ENCODE data around the gene PIEZO2. TPM values are rescaled to one million over a fixed set of nuclear protein-coding genes. Genes with fewer than 3 reads are reported as not detected.

Gene PIEZO2
- total and polyA plus RNA-seq, 9 donors, result 2.0 to 8.5 (median 3.2) TPM

DNA sequence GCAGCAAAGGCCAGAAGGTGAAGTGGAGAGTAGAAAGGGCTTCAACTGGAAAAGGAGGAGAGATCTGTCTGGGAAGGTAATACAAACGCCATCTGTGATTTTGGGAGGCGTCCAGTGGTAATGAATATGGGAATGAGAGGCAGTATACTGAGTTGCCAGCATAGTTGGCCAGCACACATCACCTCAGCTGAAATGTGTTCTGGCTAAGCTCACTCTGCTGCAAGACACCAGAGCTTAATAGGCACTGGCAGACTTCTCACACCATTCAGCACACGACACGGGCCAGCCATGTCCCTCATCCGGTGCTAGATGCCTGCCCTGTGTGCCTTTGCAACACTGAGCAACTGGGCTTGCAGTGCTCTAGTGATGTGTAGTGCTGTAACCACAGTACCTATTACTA lies 277.1 kb downstream of the PIEZO2 start:
- H3K36me3 ChIP-seq, result no peaks in the 10 kb centered on the region
- TF ChIP-seq EP300 (IDR thresholded peaks at IDR 0.05) (no peak), POLR2A (IDR thresholded peaks at IDR 0.05) (no peak)
- TF ChIP-seq, protein P1, sequence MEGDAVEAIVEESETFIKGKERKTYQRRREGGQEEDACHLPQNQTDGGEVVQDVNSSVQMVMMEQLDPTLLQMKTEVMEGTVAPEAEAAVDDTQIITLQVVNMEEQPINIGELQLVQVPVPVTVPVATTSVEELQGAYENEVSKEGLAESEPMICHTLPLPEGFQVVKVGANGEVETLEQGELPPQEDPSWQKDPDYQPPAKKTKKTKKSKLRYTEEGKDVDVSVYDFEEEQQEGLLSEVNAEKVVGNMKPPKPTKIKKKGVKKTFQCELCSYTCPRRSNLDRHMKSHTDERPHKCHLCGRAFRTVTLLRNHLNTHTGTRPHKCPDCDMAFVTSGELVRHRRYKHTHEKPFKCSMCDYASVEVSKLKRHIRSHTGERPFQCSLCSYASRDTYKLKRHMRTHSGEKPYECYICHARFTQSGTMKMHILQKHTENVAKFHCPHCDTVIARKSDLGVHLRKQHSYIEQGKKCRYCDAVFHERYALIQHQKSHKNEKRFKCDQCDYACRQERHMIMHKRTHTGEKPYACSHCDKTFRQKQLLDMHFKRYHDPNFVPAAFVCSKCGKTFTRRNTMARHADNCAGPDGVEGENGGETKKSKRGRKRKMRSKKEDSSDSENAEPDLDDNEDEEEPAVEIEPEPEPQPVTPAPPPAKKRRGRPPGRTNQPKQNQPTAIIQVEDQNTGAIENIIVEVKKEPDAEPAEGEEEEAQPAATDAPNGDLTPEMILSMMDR (IDR thresholded peaks at IDR 0.05), result no peak
- H3K4me3 ChIP-seq, result no peak overlapping the region
- H3K9me3 ChIP-seq, result no peaks in the 10 kb centered on the region
- intact Hi-C loops (cut with DNase I), result no loop called here
- H3K27me3 ChIP-seq, result no peaks in the 10 kb centered on the region
- 21 to 27% (median 23%) methylated on average over 5 of the region's 5 CpGs for WGBS, 3 donors
- no peak overlapping the region for H3K27ac ChIP-seq
- peaks cover 2% of the 10 kb centered on the region for H3K4me1 ChIP-seq (ENCODE audit: insufficient read depth)
- DNase-seq, result no peak

DNA sequence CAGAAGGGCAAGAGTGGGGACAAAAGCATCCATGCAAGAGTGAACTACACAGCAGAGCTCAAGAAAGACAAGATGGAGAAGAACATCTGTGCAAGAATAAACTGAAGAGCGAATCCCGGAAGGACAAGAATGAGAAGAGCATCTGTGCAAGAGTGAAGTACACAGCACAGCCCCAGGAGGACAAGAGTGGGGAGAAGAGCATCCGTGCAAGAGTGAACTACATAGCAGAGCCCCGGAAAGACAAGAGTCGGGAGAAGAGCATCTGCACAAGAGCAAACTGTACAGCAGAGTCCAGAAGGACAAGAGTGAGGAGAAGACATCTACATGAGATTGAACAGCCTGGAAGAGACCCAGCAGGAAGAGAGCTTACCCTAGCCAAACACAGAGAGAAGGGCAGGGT lies 284.6 kb downstream of the PIEZO2 start:
- Histone ChIP-seq H3K27ac (no peak overlapping the region), H3K36me3 (no peaks in the 10 kb centered on the region), H3K9me3 (no peaks in the 10 kb centered on the region), H3K4me3 (no peak overlapping the region), H3K4me1 (ENCODE audit: insufficient read depth) (peaks cover 8% of the 10 kb centered on the region), H3K27me3 (no peaks in the 10 kb centered on the region)
- DNase-seq, result no peak
- 83 to 94% (median 86%) methylated on average over 5 of the region's 5 CpGs for WGBS, 3 donors
- TF ChIP-seq, protein P1 (IDR thresholded peaks at IDR 0.05), result no peak
- no peak for TF ChIP-seq EP300 (IDR thresholded peaks at IDR 0.05)
- TF ChIP-seq POLR2A (IDR thresholded peaks at IDR 0.05), result no peak
- intact Hi-C loops (cut with DNase I), result no loop called here

DNA sequence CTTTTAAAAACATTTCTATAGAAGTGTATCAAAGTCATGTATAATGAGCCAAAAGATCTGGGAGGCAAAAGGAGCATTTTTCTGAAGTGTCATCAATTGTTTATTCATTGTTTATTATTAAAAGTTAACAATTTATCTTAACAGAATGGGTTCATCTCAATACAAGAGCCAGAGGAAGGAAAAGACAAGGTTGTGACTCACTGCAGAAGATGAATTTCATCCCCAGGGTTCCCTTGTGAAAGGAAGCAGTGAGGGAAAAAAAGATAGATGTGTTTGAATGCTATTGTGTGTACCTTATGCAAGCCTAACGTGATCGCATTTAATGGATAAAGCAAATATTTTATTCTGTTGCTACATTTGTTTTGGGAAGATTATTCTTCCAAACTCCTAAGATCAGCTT lies 286.3 kb downstream of the PIEZO2 start:
- peaks cover 8% of the 10 kb centered on the region for H3K4me1 ChIP-seq (ENCODE audit: insufficient read depth)
- no peak overlapping the region for H3K27ac ChIP-seq
- no peaks in the 10 kb centered on the region for H3K9me3 ChIP-seq
- 81 to 88% (median 87%) methylated on average over 2 of the region's 2 CpGs for WGBS, 3 donors
- intact Hi-C loops (cut with DNase I), result no loop called here
- no peaks in the 10 kb centered on the region for H3K36me3 ChIP-seq
- TF ChIP-seq, protein P1 (IDR thresholded peaks at IDR 0.05), result no peak
- no peak for TF ChIP-seq EP300 (IDR thresholded peaks at IDR 0.05)
- TF ChIP-seq POLR2A (IDR thresholded peaks at IDR 0.05), result no peak
- no peaks in the 10 kb centered on the region for H3K27me3 ChIP-seq
- DNase-seq, result no peak
- H3K4me3 ChIP-seq, result no peak overlapping the region

DNA sequence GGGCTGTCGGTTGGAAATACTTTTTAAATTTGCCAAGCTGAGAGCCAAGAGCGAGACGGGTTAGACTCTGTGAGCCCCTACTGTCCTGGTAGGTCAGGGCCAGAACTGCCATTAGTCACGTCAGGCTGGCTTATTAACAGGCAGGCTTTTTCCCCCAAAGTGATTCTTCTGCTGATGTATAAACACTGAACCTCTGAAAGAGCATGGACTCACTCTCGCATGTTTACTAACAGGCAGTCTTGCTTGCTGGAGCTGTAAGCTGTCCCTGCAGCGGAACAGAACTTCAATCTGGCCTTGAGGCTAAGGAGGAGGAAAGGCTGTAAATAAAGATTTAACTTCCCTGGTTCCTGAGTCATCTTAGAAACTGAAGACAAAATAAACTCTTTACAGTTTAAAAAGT lies 288.4 kb downstream of the PIEZO2 start:
- Histone ChIP-seq H3K4me1 (ENCODE audit: insufficient read depth) (peaks cover 8% of the 10 kb centered on the region), H3K27ac (peak overlapping the region; percentile 38 to 49)

More for the DNA sequence above, 288.4 kb downstream of the PIEZO2 start:
- H3K27me3 ChIP-seq, result no peaks in the 10 kb centered on the region
- no peaks in the 10 kb centered on the region for H3K9me3 ChIP-seq
- H3K36me3 ChIP-seq, result no peaks in the 10 kb centered on the region
- intact Hi-C loops (cut with DNase I), result no loop called here
- WGBS, 3 donors, result 7 to 13% (median 11%) methylated on average over 6 of the region's 6 CpGs
- no peak for TF ChIP-seq EP300 (IDR thresholded peaks at IDR 0.05)
- TF ChIP-seq POLR2A (IDR thresholded peaks at IDR 0.05), result no peak
- TF ChIP-seq, protein P1 (IDR thresholded peaks at IDR 0.05), result no peak
- H3K4me3 ChIP-seq, result no peak overlapping the region
- DNase-seq, result peak; percentile 30 to 44 (median 32)

Measured in ovary (tissue), 9 donors.